CD4-positive, alpha-beta T cell treated with Interleukin-1 beta for 1 hour (primary cell): Measurements from ENCODE around the gene NCAPH2.

Experiments used
- DNase-seq, 2 donors: peaks; one replicate each; pipeline ENCODE4 v3.0.0-alpha.2; 2020 to 2022

NCAPH2 gene

GRCh38 chr22:50550395-50550794 lies 42.4 kb downstream of the NCAPH2 start:
- DNase-seq: no peak

DNA sequence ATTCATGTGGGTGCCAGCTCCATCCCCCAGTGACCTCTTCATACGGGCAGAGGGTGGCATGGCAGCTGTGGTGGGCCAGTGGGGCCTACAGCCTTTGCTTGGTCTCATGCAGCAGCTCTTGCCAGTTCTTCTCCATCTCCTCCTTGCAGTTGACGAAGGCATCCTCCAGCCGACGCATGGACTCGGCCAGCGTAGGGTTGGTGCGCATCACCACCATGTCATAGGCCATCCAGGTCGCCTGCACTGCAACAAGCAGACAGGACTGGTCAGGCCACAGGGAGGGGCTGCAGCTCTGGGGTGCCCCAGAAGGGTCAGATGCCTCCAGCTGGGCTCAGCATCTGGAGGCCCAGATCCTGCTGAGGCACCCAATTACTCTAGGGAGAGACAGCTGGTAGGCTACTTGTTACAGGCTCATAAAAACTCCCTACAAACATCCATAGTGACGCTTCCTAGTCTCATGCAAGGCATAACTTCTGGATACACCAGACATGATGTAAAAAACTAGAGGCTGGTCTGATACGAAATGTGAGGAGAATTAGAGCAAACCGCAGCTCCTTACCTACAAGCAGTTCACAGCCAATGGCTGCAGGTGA lies 43.2 kb downstream of the NCAPH2 start:
- DNase-seq: no peak

GRCh38 chr22:50553310-50553709 lies 45.3 kb downstream of the NCAPH2 start:
- no peak for DNase-seq

- no peak for DNase-seq
Measured at GRCh38 chr22:50556703-50557102, 48.7 kb downstream of the NCAPH2 start.

DNA sequence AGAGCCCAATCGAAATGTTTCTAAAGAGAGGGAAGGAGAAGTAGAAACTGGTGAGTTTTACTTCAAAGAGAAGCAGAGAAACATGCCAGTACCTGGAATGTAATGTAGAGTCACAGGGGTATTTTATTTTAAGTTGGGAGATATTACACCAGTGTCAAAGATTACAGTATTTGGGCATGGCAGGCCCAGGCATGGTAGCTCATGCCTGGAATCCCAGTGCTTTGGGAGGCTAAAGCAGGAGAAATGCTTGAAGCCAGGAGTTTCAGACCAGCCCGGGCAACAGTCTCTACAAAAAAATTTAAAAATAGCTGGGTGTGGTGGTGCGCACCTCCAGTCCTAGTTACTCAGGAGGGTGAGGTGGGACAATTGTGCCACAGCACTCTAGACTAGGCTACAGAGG lies 52.0 kb downstream of the NCAPH2 start:
- DNase-seq: no peak

GRCh38 chr22:50561401-50562358 lies 53.7 kb downstream of the NCAPH2 start:
- no peak for DNase-seq

- DNase-seq: peak; percentile 96 to 97
Measured at GRCh38 chr22:50562523-50563412, 54.7 kb downstream of the NCAPH2 start, which contains the start of gene SYCE3. SYCE3 (minus strand) TSS chr22:50562919; CDS start chr22:50556405, 6,514 bp downstream.

GRCh38 chr22:50563413-50564160 lies 55.6 kb downstream of the NCAPH2 start:
- no peak for DNase-seq

DNA sequence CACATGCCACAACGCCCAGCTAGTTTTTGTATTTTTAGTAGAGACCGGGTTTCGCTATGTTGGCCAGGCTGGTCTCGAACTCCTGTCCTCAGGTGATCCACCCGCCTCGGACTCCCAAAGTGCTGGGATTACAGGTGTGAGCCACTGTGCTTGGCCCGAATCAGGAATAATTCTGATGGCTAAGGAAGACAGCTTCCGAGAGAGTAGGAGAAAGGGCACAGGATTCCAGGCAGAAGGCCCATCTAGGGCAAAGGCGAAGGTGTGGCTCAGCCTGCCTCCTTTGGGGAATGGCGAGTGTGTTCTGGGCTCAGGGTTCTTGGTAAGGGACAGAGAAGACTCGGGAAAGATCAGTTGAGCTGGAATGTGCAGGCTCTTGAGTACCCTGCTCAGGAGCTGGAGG lies 56.3 kb downstream of the NCAPH2 start:
- DNase-seq: no peak

DNA sequence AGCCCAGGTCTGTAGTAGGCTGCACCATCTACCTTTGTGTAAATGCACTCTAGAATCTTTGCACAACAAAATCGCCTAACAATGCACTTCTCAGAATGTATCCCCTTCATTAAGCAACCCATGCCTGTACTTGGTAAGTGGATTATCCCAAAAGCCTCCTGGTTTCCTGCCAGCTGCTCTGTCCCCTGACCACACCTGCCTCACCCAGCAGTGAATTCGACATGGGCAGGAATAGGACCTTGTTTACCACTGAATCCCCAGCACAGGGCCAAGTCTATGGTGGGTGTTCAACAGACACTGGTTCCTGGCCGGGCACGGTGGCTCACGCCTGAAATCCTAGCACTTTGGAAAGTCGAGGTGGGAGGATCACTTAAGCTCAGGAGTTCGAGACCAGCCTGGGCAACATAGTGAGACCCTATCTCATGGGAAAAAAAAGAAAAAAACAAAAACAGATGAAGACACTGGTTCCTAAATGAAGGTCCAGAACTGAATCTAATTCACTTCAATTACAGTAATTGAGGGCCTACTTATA lies 59.8 kb downstream of the NCAPH2 start:
- no peak for DNase-seq

GRCh38 chr22:50568626-50569025 lies 60.6 kb downstream of the NCAPH2 start:
- DNase-seq: no peak

DNA sequence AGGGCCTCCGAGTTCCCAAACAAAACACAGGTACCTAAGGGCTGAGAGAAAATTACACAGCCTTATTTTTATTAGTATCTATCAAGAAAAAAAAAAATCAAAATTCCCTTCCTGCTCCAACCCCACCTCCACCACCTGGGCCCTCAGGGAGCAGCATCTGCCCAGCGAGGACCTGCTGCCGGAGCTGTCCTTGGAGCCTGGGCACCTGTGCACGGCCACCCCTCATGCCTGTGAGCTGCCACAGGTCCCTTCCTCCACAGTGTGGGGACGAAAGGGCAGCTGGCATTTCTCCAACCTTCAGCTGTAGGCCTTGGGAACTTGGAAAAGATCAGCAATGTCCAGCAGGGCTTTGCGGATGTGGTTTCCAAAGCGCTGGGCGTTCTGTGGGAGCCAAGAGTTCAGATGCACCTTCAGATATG lies 61.0 kb downstream of the NCAPH2 start:
- no peak for DNase-seq

DNA sequence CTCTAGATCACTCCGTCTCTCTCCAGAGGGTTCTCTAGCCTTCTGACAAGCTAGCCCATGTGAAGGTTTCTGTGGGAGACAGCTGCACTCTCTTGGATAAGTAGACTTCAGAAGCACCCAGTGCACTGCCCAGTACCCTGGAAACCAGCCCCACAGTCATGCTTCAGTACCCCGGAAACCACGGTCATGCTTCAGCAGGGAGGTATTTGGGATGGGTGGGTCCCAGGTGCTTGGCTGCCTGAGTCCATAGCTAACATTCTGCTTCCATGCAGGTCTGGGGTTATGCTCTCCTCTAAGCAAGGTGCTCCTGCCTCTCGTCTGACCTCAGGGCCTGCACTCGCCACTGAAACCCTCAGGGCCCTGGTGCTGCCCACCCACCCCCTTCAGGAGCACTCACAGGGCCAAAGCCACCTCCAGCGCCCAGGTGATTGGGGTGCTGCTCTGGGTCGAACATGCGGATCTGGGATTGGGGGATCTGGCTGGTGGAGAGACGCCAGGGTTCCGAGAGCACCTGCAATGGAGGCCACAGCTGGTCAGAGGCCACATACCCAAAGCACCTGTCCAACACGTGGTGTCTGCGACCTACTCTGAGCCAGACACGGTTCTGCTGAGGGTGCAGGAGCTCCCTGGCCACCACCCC lies 62.0 kb downstream of the NCAPH2 start:
- no peak for DNase-seq

DNA sequence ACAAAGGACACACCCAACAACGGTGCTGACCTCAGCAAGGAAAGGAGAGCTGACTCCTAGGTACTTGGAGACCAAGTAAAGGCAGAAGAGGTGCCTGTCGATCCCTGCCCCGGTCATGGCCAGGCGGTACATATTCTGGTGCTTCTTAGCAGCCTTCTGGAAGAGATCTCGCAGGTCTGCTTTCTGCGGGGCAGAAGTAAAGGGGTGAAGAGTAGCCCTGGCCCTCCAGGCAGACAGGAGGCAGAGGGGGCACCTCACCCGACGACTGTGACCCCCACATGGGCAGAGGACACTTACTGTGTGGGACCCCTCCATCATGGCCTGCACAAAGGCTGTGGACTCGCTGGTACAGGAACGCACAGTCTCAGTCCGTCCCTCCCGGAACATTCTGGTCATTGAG lies 62.8 kb downstream of the NCAPH2 start:
- DNase-seq: no peak

DNA sequence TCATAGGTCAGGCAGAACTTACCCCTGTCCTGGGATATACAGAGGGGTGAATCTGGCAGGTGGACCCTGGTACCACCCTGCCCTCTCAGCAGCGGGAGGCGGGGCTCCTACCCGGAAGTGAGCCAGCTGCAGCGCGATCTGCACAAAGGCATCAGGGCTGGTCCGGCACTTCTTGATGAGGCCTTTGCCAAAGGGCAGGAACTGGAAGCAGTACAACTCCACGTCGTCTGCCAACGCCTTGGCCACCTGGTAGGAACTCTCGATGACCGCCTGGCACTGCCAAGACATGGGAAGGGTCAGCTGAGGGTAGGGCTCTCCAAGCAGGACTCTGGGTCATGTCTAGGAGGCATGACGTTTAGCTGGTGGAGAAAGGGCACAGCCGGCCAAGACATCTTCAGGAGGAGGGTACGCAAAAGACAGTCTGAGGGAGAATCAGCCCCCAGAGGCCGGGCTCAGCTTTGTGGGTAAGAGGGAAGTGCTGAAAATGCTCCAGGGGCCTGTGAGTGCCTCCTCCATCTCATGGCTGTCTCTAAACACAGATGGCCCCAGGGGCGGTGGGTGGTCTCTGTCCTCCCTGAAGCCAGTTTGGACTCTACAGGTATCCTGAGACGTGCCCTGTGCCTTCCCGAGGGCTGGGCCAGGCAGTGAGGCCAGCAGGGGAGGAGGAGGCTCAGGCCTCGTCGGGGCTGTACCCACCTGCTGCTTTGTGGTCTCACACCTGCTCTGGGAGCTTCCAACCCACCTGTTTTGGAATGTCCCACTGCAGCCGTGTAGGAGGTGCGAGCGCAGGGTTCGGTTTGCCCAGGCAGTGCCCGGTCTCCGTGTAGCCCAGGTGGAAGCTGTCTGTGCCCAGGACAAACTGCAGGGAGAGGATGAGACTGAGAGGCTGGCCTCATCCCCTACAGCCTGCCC lies 63.5 kb downstream of the NCAPH2 start:
- DNase-seq: no peak

GRCh38 chr22:50572965-50573364 lies 64.9 kb downstream of the NCAPH2 start:
- no peak for DNase-seq

DNA sequence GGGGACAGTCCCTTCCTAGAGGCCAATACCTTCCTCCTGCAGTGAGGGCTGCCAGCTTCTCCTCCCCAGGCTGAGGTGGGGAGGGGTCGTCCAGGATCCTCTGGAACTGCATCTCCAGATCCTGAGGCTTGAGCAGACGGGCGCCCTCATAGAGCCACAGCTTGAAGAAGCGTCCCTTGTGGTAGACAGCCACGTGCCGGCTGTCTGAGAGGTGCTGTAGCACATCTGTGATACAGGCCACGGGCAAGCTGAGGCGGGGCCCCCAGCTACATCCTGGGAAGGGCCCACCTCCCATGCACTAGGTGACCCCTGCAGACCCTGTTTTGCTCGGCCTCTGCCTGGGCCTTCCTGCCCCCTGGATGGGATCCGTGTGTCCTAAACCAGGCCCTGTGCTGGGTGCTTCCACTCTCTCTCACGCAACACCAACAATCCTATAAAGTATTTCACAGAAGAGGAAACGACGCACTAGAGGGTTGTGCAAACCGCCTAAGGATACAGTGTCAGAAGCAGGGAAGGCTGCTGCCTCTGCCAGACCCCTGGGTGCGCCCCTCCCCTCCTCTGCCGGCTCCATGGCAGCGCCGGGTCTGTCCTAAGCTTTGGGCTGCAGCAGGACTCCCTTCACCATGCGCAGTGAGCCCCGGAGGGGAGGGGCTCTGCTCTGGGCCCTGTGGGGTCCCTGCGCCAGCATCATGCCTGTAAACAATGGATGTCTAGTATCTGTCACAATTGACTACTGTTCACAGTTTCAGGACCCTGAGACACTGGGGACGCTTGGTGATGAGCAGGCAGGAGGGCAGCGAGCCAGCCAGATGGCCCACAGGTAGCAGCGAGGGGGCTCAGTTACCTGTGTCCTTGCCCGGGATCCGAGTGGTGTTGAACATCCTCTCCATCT lies 65.7 kb downstream of the NCAPH2 start:
- DNase-seq: no peak

- DNase-seq: no peak
Measured at GRCh38 chr22:50574383-50574755, 66.3 kb downstream of the NCAPH2 start.
